Measurements from ENCODE around the gene IRF6. TPM values are rescaled to one million over a fixed set of nuclear protein-coding genes. Genes with fewer than 3 reads are reported as not detected.
A peak's percentile ranks its signal among the peaks of the same experiment; 100 is the strongest.

The IRF6 gene
- total RNA-seq, 2 experiments from 2014 or later = 0.10 to 0.25 TPM

DNA sequence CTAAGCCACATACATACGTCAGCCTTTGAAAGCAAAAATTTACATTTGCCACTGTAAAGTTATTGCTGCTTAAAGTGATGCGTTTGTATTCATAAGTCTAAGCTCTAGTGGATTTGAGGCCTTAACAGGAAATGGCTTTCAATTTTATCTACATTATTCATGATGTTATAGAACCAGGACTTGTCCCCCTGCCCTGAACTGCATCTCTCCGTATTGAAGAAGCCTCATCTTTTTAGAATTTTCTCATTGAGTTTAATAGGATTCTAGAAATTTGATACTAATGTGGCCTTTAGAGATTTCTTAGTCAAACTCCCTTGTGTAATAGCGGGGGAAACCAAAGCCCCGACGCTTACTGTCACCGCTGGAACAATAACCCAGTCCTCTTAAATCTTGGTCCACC is 31.7 kb upstream of the IRF6 start:
- Mint-ChIP-seq H3K36me3 (ENCODE audit: low read depth) (peaks cover 80% of the 10 kb centered on the region), H3K4me1 (peaks cover 32% of the 10 kb centered on the region), H3K9me3 (no peaks in the 10 kb centered on the region), H3K27me3 (no peaks in the 10 kb centered on the region), H3K4me3 (no peak overlapping the region), H3K27ac (no peak overlapping the region)
- ChIA-PET CTCF (interaction anchor here (0.9 to 2.2 kb wide), 2 partner anchors 10 to 22 kb away, joined by 3 to 11 read pairs; partner anchors contain the start of gene UTP25), POLR2A (interaction anchor here (2.1 kb wide), 1 partner anchor 10 kb away, joined by 5 read pairs; no protein-coding TSS in a partner anchor)
- DNase-seq = no peak

DNA sequence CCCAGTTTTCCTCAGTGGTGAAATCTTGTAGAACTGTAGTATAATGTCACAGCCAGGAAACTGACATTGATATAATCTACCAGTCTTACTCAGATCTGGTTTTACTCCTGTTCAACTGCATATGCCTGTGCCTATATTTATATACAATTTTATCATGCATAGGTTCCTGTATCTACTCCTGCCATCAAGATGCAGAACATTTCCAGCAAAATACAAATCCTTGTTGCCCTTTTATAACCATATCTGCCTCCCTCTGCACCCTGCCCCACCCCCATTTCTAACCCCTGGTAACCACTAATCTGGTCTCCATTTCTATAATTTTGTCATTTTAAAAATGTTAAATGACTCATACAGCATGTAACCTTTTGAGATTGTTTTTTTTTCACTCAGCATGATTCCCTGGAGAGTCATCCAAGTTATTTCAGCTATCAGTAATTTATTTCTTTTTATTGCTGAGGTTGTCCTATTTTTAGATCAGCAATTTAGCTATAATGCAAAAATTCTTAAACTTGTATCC is 29.9 kb upstream of the IRF6 start:
- H3K4me3 Mint-ChIP-seq = no peak overlapping the region
- H3K4me1 Mint-ChIP-seq = peaks cover 32% of the 10 kb centered on the region
- no peak for DNase-seq
- ChIA-PET CTCF (interaction anchor here (1.9 to 2.2 kb wide), 2 partner anchors 8 to 10 kb away, joined by 5 to 11 read pairs; partner anchors contain the start of gene UTP25), POLR2A (interaction anchor here (1.5 to 2.1 kb wide), 2 partner anchors 8 to 12 kb away, joined by 3 to 5 read pairs; partner anchors contain the start of gene UTP25)
- H3K9me3 Mint-ChIP-seq = no peaks in the 10 kb centered on the region
- H3K27ac Mint-ChIP-seq = no peak overlapping the region
- H3K36me3 Mint-ChIP-seq (ENCODE audit: low read depth) = peaks cover 81% of the 10 kb centered on the region
- no peaks in the 10 kb centered on the region for H3K27me3 Mint-ChIP-seq

- DNase-seq = no peak
- Mint-ChIP-seq H3K27ac (no peak overlapping the region), H3K4me3 (no peak overlapping the region), H3K9me3 (no peaks in the 10 kb centered on the region), H3K27me3 (no peaks in the 10 kb centered on the region), H3K4me1 (peaks cover 47% of the 10 kb centered on the region), H3K36me3 (ENCODE audit: low read depth) (peaks cover 54% of the 10 kb centered on the region)
- CTCF ChIA-PET = interaction anchor here (1.4 kb wide), 1 partner anchor 8 kb away, joined by 7 read pairs; no protein-coding TSS in a partner anchor
- POLR2A ChIA-PET = no interaction called here
Observed at GRCh38 chr1:209831615-209832014, 25.7 kb upstream of the IRF6 start.

DNA sequence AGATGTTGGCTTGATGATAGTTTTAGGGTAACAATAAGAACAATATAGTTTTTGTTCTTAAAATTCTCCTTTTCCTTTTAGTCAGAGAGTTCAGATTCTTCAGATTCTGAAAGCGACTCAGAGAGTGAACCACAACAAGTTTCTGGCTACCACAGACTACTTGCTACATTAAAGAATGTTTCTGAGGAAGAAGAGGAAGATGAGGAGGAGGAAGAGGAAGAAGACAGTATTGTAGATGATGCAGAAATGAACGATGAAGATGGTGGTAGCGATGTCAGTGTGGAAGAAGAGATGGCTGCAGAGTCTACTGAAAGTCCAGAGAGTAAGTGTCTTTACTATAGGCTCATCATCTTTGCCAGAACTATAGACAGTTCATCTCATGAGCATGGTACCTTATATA is 24.8 kb upstream of the IRF6 start:
- no peak overlapping the region for H3K4me3 Mint-ChIP-seq
- no peaks in the 10 kb centered on the region for H3K27me3 Mint-ChIP-seq
- H3K4me1 Mint-ChIP-seq = peaks cover 42% of the 10 kb centered on the region
- DNase-seq = no peak
- no peak overlapping the region for H3K27ac Mint-ChIP-seq
- POLR2A ChIA-PET = interaction anchor here (1.5 kb wide), 1 partner anchor 9 kb away, joined by 4 read pairs; no protein-coding TSS in a partner anchor
- CTCF ChIA-PET = interaction anchor here (1.2 to 1.3 kb wide), 2 partner anchors 9 to 14 kb away, joined by 3 to 4 read pairs; no protein-coding TSS in a partner anchor
- H3K9me3 Mint-ChIP-seq = no peaks in the 10 kb centered on the region
- peaks cover 48% of the 10 kb centered on the region for H3K36me3 Mint-ChIP-seq (ENCODE audit: low read depth)

DNA sequence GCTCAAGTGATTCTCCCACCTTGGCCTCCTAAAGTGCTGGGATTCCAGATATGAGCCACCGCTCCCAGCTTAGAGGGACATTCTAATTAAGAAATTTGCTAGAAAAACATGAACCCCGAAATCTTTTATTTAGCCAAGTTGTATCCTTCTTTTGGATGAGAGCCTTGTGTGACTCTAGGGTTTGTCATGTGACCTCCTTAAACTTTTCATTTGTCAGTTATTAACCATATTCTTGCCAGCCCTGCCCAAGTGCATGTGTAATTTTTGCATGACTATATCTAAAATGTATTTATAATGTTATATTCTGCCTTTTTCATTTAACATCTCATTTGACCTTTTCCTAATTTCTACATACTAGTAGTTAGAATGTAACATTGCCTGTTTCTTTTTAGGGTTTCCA is 23.8 kb upstream of the IRF6 start:
- peaks cover 42% of the 10 kb centered on the region for H3K36me3 Mint-ChIP-seq (ENCODE audit: low read depth)
- POLR2A ChIA-PET = interaction anchor here (1.5 kb wide), 1 partner anchor 10 kb away, joined by 4 read pairs; no protein-coding TSS in a partner anchor
- no peaks in the 10 kb centered on the region for H3K9me3 Mint-ChIP-seq
- DNase-seq = no peak
- peaks cover 32% of the 10 kb centered on the region for H3K4me1 Mint-ChIP-seq
- CTCF ChIA-PET = interaction anchor here (1.2 kb wide), 1 partner anchor 10 kb away, joined by 4 read pairs; no protein-coding TSS in a partner anchor
- H3K27me3 Mint-ChIP-seq = peaks cover 3% of the 10 kb centered on the region
- H3K27ac Mint-ChIP-seq = no peak overlapping the region
- H3K4me3 Mint-ChIP-seq = peak overlapping the region; percentile 95

DNA sequence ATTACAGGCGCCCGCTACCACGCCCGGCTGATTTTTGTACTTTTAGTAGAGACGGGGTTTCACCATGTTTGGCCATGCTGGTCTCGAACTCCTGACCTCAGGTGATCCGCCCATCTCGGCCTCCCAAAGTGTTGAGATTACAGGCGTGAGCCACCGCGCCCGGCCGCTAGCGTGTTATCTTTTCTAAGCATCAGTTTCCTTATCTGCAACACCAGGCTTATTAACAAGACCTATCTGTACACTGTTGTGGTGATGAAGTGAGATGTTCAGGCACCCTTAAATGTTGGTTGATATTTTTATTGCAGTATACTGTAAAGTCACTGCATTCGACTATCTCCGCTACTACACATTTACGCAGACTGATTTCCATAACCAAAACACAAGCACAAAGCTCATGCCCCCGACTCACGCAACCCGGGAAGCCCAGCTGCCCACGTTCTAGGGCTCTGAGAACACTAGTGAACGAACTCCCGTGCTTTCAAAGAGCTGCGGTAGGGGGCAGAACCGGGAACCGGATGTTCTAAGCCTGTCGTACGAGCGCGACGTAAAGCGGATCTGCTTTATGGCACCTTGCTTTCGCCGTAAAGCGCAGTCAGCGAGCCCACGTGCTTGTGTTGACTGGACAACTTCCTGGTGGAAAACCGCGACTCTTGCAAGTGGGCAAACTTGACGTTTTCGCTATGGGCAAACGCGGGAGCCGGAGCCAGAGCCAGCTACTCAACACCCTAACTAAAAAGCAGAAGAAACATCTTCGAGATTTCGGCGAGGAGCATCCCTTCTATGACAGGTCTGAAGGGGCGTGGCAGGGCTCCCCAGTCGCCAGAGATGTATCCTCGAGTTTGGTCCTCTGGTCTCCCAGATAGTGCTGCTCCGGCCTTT is 21.7 kb upstream of the IRF6 start, which contains the start of gene UTP25:
Gene UTP25, plus strand, starts transcription at position 589 of the 879 bp plus-strand sequence. Its CDS starts 92 bp downstream, at position 681.
- ChIA-PET POLR2A (interaction anchor here (0.7 to 3.0 kb wide), 12 partner anchors 9 to 547 kb away, joined by 3 to 14 read pairs (median 4); partner anchors contain the start of genes C1orf74 and TRAF3IP3), CTCF (interaction anchor here (0.7 to 3.6 kb wide), 12 partner anchors 9 to 258 kb away, joined by 3 to 19 read pairs (median 6); partner anchors contain the start of genes C1orf74, IRF6 and TRAF3IP3)
- Mint-ChIP-seq H3K9me3 (no peaks in the 10 kb centered on the region), H3K4me3 (peak within 1 kb of the TSS; percentile 95), H3K27ac (peak within 1 kb of the TSS; percentile 86), H3K36me3 (ENCODE audit: low read depth) (peaks cover 21% of the 10 kb centered on the region), H3K4me1 (peaks cover 35% of the 10 kb centered on the region), H3K27me3 (peaks cover 7% of the 10 kb centered on the region)
- peak; percentile 94 for DNase-seq

DNA sequence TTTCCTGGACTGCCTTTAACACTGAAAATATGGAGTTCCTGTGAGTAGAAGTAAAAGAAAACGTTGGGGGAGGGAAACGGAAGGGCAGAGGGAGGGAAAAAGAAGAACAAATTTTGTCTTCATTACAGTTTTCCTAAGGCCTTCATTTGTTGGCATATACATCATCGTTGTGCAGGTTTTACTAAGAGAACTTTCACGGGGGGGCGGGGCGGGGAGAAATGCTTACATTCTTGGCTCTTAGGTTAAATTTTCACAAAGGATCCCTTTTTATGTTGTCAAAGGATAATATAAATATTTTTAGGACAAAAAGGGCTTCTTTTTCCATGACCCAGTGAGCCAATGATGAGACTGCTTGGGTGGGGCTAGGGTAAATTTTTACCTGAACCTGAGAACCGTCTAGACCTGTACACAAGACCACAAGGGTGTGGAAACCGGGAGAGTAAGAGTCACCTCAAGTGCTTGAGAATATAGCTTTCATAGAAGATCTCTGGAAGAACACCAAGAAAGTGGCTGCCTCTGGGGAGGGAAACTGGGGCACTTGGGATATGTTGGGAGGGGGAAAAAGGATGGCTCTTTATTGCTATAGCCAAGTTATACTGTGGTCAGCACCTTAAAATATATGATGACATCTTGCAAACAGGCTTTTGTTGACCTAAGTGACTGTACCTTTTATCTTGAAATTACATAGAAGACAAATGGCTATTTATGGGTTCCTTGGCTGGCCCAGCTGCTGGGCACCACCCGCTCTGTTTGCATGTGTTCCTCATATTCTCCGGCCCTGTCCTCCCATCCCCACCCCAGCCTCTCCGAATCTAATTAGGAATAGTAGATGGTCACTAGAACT is 19.9 kb upstream of the IRF6 start:
- Mint-ChIP-seq H3K36me3 (ENCODE audit: low read depth) (peaks cover 10% of the 10 kb centered on the region), H3K4me1 (peaks cover 36% of the 10 kb centered on the region), H3K27ac (no peak overlapping the region), H3K4me3 (no peak overlapping the region), H3K27me3 (peaks cover 19% of the 10 kb centered on the region), H3K9me3 (no peaks in the 10 kb centered on the region)
- CTCF ChIA-PET = interaction anchor here (1.0 to 3.6 kb wide), 4 partner anchors 10 to 38 kb away, joined by 5 to 19 read pairs (median 8); no protein-coding TSS in a partner anchor
- POLR2A ChIA-PET = interaction anchor here (1.5 to 3.0 kb wide), 2 partner anchors 44 to 57 kb away, joined by 3 to 14 read pairs; no protein-coding TSS in a partner anchor
- no peak for DNase-seq

- CTCF ChIA-PET = interaction anchor here (0.9 to 3.1 kb wide), 28 partner anchors 9 to 551 kb away, joined by 3 to 33 read pairs (median 6); partner anchors contain the start of genes C1orf74, IRF6, LAMB3 and TRAF3IP3
- peaks cover 26% of the 10 kb centered on the region for H3K4me1 Mint-ChIP-seq
Observed at GRCh38 chr1:209823143-209824041, 17.4 kb upstream of the IRF6 start.

GRCh38 chr1:209822706-209823105 is 16.8 kb upstream of the IRF6 start:
- peaks cover 33% of the 10 kb centered on the region for H3K27me3 Mint-ChIP-seq
- no peaks in the 10 kb centered on the region for H3K9me3 Mint-ChIP-seq
- H3K4me3 Mint-ChIP-seq = no peak overlapping the region
- H3K4me1 Mint-ChIP-seq = peaks cover 21% of the 10 kb centered on the region
- CTCF ChIA-PET = interaction anchor here (1.0 to 3.1 kb wide), 25 partner anchors 9 to 552 kb away, joined by 3 to 33 read pairs (median 7); partner anchors contain the start of genes C1orf74, IRF6, LAMB3 and TRAF3IP3
- H3K36me3 Mint-ChIP-seq (ENCODE audit: low read depth) = peaks cover 2% of the 10 kb centered on the region
- DNase-seq = no peak
- POLR2A ChIA-PET = interaction anchor here (0.8 to 2.2 kb wide), 5 partner anchors 23 to 73 kb away, joined by 3 to 8 read pairs (median 6); partner anchors contain the start of gene C1orf74
- no peak overlapping the region for H3K27ac Mint-ChIP-seq

More at GRCh38 chr1:209823143-209824041, 17.4 kb upstream of the IRF6 start:
- no peaks in the 10 kb centered on the region for H3K9me3 Mint-ChIP-seq
- H3K27ac Mint-ChIP-seq = no peak overlapping the region
- H3K36me3 Mint-ChIP-seq (ENCODE audit: low read depth) = peaks cover 6% of the 10 kb centered on the region
- peaks cover 33% of the 10 kb centered on the region for H3K27me3 Mint-ChIP-seq
- no peak for DNase-seq
- POLR2A ChIA-PET = interaction anchor here (0.8 to 2.2 kb wide), 7 partner anchors 14 to 75 kb away, joined by 3 to 8 read pairs (median 3); partner anchors contain the start of gene C1orf74
- no peak overlapping the region for H3K4me3 Mint-ChIP-seq

- Mint-ChIP-seq H3K27me3 (peaks cover 33% of the 10 kb centered on the region), H3K27ac (no peak overlapping the region), H3K9me3 (no peaks in the 10 kb centered on the region), H3K4me3 (no peak overlapping the region), H3K36me3 (ENCODE audit: low read depth) (no peaks in the 10 kb centered on the region), H3K4me1 (peaks cover 11% of the 10 kb centered on the region)
- ChIA-PET CTCF (interaction anchor here (0.9 to 1.6 kb wide), 3 partner anchors 13 to 33 kb away, joined by 3 to 4 read pairs (median 3); no protein-coding TSS in a partner anchor), POLR2A (no interaction called here)
- no peak for DNase-seq
Observed at GRCh38 chr1:209820986-209821385, 15.0 kb upstream of the IRF6 start.

GRCh38 chr1:209819058-209819457 is 13.1 kb upstream of the IRF6 start:
- no peak for DNase-seq
- Mint-ChIP-seq H3K4me1 (peaks cover 11% of the 10 kb centered on the region), H3K4me3 (no peak overlapping the region), H3K27ac (no peak overlapping the region), H3K36me3 (ENCODE audit: low read depth) (no peaks in the 10 kb centered on the region), H3K9me3 (no peaks in the 10 kb centered on the region), H3K27me3 (peaks cover 31% of the 10 kb centered on the region)
- CTCF ChIA-PET = interaction anchor here (0.7 kb wide), 1 partner anchor 250 kb away, joined by 3 read pairs; no protein-coding TSS in a partner anchor
- POLR2A ChIA-PET = no interaction called here
